ENCODE measurements around the gene TAS2R38.
A peak's percentile ranks its signal among the peaks of the same experiment; 100 is the strongest.
"Not testable (repeated sequence)": the region's sequence is repeated elsewhere in the genome, so short reads cannot be mapped to it uniquely, and the experiment has no call there.

TAS2R38 gene

DNA sequence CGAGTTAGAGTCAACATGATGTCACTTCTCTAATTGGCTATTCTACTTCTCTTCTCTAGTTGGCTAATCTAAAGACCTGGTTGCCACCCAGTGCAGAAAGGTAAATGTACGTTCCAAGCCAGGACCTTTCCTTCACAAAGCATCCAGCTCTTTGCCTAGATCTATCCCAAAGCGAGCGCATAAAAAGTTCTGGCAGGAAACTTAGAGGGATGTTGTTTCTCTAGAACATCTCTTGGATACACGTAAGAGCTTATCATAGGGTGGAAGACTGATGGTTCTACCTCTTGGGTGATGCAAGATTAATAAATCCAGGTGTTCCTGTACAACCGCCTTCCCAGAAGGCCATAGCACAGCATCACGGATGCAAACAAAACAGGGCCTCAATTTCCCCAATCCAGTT is at the start of gene TAS2R38:
Gene TAS2R38, minus strand, starts transcription at position 101 of the 400 bp plus-strand sequence. Its CDS starts 84 bp downstream, at position 17.
- Histone ChIP-seq H3K27ac (no peak within 1 kb of the TSS), H3K4me3 (no peak within 1 kb of the TSS)

DNA sequence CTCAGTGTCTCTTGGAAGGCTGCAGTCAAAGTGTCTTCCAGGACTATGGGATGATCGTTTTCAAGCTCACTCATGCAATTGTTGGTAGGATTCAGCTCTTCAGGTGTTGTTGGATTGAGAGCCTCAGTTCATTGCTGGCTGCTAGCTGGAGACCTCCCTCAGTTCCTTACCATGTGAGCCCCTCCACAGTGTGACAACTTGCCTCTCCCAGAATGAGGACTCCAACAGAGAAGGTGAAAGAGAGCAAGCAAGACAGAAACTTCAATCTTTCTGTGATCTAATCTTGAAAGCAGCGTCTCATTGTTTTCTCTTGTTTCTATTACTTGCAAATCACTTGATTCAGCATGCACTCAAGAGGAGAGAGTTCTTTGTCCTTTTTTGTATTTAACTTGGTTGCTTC is 44.6 kb upstream of the TAS2R38 start:
- H3K4me3 ChIP-seq: no peak overlapping the region

DNA sequence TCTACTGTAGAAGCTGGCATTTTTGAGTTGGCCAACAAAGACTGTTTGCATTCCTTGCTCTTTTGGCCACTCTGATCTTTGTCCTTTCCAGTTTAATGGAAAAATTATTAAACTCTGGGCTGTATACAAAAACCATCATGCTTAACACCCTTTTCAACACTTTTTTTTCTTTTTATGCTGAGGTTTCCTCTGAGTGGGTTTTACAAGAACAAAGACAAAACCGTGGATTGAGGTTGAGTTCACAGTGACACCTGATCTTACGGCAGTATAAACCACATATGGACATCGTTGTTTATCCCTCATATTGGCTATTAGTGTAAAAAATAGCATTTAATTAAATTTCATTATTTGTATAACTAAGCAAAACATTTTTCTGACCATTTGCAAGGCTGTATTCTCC is 43.9 kb upstream of the TAS2R38 start:
- no peak overlapping the region for H3K4me3 ChIP-seq
- no peak overlapping the region for H3K27ac ChIP-seq

More for the DNA sequence above, 44.6 kb upstream of the TAS2R38 start:
- H3K27ac ChIP-seq: no peak overlapping the region

DNA sequence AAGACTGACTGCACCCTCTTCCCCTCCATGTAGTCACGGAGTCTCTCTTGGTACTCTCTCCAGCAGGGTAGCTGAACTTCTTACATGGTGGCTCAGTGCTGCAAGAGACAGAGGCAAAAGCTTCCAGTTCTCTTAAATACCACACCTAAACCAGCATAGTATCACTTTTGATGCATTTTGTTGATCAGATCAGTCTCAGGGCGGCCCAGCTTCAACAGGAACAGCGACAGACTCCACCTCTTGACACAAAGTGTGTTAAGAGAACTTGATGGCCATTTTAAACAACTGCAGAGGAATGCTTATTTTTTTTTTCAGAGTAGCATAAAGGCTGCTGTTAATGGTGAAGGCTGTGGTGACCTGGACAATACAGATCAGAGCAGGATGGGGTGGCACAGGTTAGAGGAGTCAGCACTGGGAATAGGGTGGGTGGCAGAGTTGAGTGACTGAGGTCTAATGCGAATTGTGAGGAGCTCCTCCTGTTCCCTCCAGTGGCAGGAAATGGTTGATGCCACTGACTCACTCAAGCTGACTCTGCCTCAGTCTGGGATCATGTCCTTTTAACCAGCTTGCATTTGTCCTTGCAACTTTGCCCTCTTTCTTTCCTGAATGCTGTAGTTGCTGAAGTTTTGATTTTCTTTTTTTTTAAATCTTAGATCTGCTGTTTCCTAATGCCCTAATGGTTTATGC is 39.4 kb upstream of the TAS2R38 start:
- Histone ChIP-seq H3K27ac (no peak overlapping the region), H3K4me3 (no peak overlapping the region)

DNA sequence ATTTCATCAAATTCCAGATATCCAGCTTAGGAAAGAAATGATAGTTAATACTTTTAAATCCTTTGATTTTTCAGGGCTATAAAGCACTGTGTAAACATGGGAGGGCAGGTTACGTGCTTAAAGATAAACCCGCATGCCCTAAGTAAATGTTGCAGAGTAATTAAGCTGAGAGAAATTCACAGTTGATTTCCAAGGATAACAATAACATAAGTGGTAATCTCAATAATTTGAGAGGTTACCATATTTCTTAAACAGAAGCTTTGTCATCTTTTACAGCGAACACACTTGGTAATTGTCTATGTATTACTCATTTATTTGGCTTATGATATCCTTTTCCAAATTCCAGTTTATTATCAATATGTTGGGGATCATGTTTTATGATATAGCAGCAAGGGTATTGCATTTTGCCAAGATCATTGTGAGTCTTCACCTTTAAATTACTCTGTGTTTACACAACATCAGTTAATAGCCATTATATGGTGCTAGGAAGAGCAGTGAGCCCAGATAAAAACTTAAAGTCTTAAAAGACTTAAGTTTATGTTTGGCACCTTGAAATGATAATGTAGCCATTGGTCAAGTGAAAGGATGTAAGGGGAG is 37.5 kb upstream of the TAS2R38 start:
- Histone ChIP-seq H3K27ac (no peak overlapping the region), H3K4me3 (no peak overlapping the region)

DNA sequence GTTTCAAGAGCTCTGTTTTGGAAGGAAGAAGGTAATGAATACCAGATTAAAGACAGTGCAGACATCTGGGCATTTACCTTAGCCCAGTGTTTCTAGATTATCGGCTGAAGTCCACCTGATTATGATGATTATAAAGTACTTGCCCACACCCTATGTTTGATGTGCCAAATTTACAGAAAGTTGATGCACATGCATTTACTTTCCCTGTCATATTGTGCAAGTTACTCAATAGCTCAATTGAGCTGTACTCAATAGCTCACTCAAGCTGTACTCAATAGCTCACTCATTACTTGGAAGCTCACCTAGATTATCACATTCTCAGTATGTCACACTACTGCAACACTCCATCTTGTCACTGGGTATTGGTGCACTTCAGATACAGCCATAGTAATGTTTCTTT is 35.6 kb upstream of the TAS2R38 start:
- Histone ChIP-seq H3K4me3 (no peak overlapping the region), H3K27ac (no peak overlapping the region)

DNA sequence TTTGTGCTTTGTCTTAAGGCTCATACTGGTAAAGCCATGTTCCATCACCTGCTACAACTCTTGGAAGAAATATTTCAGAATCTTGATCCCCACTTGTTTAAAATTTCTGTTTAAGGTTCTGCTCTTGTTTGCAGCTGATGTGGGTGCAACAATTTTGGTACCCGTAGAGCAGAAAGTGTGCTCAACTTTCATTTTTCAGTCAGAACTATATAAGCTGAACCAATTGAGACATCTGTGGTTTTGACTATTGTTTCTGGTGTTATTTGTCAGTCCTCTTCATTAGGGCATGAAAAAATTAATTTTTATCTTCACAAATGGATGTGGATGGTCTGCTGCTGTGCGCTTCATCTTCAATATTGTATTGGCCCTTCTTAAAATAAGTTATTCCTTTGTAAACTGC is 33.0 kb upstream of the TAS2R38 start:
- Histone ChIP-seq H3K27ac (no peak overlapping the region), H3K4me3 (no peak overlapping the region)

DNA sequence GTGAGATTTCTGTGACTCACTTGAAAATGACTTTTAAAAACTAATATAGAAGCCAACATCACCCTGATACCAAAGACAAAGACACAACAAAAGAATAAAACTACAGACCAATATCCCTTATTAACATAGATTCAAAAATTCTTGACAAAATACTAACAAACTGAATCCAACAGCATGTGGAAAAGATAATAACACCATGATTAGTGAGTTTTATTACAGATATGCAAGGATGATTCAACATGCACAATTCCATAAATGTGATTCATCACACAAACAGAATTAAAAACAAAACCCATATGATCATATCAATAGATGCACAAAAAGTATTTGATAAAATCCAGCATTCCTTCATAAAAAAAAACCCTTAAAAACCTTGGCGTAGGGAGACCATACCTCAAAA is 28.6 kb upstream of the TAS2R38 start:
- Histone ChIP-seq H3K27ac (no peak overlapping the region), H3K4me3 (no peak overlapping the region)

DNA sequence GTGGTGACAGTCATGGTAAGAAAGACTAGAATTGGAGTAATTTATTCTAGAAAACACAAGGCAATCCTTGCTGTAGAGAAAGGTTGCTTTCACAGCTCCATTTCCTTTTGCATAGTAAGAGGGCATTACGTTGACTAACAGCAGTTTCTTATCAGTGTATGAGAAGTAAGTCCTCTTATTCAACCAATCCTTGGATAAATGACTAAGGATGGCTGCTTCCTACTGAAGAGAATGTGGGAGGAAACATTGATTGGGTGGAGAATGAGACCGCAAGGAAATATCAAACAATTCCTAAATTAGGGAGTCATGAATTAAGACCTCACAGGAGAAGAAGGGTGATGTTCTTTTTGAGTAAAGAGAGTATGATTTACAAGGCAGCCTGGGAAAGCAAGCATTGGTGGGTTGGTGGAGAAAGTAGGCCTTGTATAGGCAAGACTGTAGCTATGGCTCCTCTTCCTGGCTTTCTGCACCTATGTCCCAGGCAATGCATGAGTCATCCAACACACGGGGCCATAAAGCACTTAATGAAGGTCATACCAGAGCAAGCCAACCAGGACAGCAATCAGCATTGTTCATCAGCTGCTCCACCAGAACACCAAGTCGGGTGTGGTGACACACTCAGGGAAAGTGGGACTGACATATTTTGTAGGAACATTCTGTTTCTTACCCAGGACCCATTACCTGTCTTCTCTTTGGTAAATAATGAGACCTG is 27.7 kb upstream of the TAS2R38 start:
- no peak overlapping the region for H3K27ac ChIP-seq
- no peak overlapping the region for H3K4me3 ChIP-seq

DNA sequence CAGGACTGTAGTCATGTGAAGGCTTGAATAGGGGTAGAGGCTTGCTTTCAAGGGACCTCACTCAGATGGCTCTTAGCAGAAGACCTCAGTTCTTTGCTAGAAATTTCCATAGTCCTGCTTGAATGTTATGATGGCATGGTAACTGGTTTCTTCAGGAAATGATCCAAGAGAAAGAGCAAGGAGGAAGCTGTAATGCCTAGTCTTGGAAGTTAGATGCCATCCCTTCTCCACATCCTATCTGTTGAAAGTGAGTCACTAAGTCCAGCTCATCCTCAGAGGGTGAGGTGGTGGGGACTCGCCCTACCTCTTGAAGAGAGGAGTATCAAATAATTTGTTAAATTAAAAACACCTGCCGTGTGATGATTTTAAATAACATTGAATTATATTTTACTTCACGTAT is 26.7 kb upstream of the TAS2R38 start:
- no peak overlapping the region for H3K4me3 ChIP-seq
- no peak overlapping the region for H3K27ac ChIP-seq

DNA sequence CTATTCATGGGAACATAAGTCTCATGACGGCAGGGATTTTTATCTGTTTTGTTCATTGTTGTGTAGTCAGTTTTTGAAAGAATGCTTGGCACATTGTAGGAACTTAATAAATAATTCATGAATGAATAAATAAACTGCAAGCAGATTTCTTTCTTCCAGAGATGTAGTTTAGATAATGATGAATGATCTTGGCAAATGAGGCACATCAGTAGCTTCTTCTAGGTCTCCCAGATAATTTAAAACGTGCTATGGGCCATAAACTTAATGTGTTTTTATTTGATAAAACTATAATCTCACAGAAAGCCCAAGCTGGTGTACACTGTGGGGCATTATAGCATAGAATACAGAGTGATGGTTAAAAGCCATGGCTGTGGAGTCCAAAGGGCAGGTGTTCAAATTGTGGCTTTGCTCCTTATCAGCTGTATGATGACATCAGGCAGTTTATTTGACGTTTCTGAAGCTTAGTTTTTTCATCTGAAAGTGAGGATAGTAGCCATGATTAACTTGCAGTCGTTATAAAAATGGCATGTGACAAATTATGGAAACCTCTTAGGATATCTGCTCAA is 25.6 kb upstream of the TAS2R38 start:
- no peak overlapping the region for H3K4me3 ChIP-seq

DNA sequence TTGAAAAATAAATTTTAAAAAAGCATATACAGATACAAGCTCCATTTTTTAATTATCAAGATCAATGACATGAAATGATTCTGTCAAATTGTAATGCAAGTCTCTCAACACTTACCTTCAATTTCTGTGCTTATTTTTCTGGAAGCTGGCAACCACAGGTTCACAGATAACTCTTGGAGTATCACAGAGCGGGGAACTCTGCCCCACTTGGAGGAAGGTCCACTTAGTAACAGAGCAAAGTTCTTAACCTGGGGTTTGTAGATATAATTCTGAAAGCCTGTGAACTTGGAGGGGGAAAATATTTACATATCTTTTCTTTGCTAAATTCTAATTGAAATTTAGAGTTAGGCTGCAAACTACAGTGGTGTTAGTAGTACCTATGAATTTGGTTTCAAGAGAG is 19.8 kb upstream of the TAS2R38 start:
- H3K27ac ChIP-seq: no peak overlapping the region
- H3K4me3 ChIP-seq: no peak overlapping the region

More for the DNA sequence above, 25.6 kb upstream of the TAS2R38 start:
- no peak overlapping the region for H3K27ac ChIP-seq

DNA sequence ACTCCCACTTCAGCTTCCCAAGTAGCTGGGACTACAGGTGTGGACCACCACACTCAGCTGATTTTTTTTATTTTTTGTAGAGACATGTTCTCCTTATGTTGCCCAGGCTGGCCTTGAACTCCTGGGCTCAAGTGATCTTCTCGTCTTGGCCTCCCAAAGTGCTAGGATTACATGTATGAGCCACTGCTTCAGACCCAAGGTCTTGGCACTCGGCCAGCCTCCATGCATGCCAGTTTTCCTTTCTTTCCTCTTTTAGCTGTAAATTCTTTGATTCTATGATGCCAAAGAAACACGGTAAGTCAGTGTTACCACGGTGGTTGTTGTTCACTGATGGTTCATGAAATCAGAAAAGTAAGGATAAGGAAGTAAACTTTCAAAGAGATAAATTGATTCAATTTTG is 19.1 kb upstream of the TAS2R38 start:
- Histone ChIP-seq H3K4me3 (no peak overlapping the region), H3K27ac (no peak overlapping the region)

DNA sequence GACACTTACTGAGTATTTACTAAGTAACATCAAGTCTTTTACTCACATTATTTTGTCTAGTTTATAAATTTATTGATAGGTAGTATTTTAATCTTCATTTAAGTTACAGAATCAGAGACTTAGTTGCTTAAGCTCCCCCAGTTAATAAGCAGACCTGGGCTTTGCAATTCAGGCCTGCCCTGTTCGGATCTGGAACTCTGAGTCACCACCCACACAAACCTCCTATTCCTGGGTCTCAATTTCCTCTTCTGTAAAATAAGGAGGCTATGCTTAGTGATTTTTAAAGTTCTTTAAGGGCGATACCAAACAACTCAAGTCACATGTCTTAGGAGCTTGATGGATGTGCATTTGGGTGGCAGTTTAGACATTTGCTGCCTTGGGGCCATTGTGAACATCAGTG is 18.6 kb upstream of the TAS2R38 start:
- H3K27ac ChIP-seq: no peak overlapping the region
- H3K4me3 ChIP-seq: no peak overlapping the region

DNA sequence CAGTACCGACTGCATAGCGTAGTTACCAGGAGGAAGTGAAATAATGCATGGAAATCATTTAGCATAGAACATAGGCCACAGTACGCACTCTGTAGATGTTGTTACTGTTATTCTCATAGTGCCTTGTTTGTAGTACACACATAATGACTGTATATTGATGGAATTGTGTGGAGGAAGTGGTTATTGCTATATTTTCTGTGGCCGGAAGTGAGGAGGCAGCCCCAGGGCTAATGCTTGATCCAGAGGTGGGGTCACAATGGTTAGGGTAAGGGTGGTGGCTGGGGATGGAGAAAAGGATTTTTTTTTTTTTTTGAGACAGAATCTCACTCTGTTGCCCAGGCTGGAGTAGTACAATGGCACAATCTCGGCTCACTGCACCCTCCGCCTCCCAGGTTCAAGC is 17.6 kb upstream of the TAS2R38 start:
- no peak overlapping the region for H3K27ac ChIP-seq
- no peak overlapping the region for H3K4me3 ChIP-seq

DNA sequence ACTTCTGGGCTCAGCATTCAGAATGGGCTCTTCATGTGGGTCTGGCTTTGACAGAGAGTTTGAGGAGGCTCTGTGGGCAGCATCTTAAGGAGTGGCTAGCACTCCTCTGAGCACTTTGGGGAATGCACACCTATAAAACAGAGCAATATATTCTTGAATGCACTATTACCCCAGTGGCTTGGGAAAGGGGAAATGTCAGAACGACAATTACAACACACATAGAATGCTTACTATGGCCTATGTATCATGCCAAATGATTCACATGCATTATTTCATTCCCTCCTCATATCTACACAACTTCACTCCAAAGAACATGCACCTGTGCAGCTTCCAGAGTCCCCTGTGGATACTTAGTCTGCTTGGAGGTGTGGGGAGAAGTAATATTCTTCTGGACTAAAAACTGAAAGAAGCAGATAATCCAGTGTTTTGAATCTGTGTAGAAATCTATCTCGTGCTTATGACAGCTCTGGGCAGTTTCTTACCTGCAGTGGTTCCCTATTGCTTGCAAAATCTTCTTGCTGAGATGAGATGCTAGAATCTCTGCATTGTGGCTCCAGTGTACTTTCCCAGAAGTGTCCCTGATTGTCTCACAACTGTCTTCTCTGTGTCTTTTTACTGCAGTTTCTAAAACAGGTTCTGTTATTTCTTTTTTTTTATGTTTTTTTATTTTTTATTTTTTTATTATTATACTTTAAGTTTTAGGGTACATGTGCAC is 16.6 kb upstream of the TAS2R38 start:
- no peak overlapping the region for H3K27ac ChIP-seq
- no peak overlapping the region for H3K4me3 ChIP-seq

DNA sequence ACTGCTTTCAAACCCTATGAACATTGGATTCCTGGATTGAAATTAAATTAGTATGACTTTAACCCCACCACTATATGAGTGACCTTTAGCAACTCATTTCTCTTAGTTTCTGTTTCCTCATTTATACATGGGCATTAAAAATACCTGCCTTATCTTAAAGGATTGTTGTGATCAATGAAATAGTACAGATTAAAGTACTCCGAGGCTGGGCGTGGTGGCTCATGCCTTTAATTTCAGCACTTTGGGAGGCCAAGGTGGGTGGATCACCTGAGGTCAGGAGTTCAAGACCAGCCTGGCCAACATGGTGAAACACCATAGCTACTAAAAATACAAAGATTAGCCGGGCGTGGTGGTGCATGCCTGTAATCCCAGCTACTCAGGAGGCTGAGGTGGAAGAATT is 14.2 kb upstream of the TAS2R38 start:
- H3K27ac ChIP-seq, H3K4me3 ChIP-seq: not testable (repeated sequence)

DNA sequence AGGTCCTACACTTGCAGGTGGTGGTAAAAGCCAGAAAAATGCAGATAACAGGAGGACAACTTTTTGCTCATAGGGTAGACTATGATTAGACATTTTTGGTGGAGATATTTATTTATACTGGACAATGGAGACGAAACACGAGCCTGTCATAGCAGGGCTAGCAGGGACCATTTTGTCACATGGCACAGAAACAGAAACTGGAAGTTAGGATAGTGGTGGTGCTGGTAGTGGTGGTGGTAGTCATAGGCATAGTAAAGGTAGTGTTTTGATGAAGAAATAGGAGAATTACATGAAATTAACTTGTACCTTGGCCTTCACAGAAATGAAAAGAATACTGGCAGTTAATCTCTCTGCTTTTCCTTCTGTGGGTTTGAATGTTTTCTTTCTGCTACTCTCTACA is 13.3 kb upstream of the TAS2R38 start:
- Histone ChIP-seq H3K27ac (no peak overlapping the region), H3K4me3 (no peak overlapping the region)

DNA sequence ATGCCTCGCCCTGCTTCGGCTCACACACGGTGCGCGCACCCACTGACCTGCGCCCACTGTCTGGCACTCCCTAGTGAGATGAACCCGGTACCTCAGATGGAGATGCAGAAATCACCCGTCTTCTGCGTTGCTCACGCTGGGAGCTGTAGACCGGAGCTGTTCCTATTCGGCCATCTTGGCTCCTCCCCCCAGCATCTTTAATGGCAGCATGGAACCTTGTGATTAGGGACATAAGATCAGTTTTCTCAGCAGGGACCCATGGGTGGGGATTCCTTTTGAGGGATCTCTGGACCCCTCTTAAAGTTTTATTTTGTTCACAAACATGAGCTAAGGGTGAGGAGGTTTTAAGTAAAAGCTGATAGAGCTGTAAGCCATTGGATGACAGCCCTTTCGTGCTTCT is 12.4 kb upstream of the TAS2R38 start:
- not testable (repeated sequence) for H3K27ac ChIP-seq

DNA sequence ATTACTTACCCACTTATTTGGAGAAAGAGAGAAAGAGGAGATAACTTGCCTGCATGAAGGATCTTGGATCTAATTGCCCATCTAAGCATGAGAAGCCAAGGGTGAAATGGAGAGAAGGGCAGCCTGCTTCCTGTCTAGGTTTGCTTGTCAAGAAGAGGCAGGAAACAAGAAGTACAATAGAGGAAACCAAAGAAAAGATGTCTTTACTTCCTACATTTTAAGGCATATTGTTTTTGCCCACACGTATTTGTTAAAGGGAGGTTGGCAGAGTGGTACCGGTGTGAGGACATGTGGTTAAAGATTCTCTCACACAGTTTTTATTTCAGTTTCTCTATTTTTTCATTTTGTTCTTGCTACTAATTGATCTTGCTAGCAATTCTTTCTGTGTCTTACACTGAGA is 6.0 kb upstream of the TAS2R38 start:
- Histone ChIP-seq H3K4me3 (no peak overlapping the region), H3K27ac (no peak overlapping the region)

More for the DNA sequence above, 12.4 kb upstream of the TAS2R38 start:
- H3K4me3 ChIP-seq: peak overlapping the region in 1 of 7 experiments; percentile 19

Measured in skin epidermis (tissue), 12 donors.